Measurements from ENCODE around the gene SCNN1B. TPM values are rescaled to one million over a fixed set of nuclear protein-coding genes. Genes with fewer than 3 reads are reported as not detected.

The SCNN1B gene
- total RNA-seq, 1 experiment from 2014 or later: 2.5 TPM

DNA sequence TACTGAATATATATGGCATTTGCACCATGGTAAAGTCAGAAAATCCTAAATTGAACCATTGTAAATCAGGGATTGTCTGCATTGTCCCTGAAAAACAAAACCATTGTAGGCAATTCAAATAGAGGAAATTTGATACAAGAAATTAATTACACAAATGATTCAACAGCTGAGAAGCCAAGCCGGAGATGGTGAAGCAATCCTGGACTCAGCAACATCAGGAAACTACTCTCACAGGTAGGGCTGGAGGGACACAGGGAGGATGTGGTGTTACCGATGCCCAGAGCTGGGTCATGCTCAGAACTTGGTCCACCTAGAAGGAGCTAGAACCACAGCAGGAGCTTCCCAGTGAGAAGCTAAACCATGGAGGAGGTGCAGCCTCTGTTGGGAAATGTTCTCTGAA, 18.5 kb upstream of the SCNN1B start:
- H3K36me3 ChIP-seq (ENCODE audit: insufficient read depth, low read length, poor library complexity, severe bottlenecking): no peaks in the 10 kb centered on the region
- no peak for DNase-seq (ENCODE audit: low spot score)
- H3K27me3 ChIP-seq (replicated peaks; ENCODE audit: insufficient read depth, low read depth, low read length, poor library complexity): no peaks in the 10 kb centered on the region
- no peaks in the 10 kb centered on the region for H3K9me3 ChIP-seq (ENCODE audit: low read depth, low read length, poor library complexity, severe bottlenecking)
- no TSS peak for BruUV-seq (replicated peaks)
- H3K27ac ChIP-seq (ENCODE audit: low read depth, low read length, poor library complexity, severe bottlenecking): no peak overlapping the region
- no peak overlapping the region for H3K4me3 ChIP-seq (ENCODE audit: low read depth, low read length, poor library complexity, severe bottlenecking)
- ChIA-PET CTCF (no interaction called here), POLR2A (ENCODE audit: low non-redundant PET) (no interaction called here)
- intact Hi-C loops (cut with micrococcal nuclease; ENCODE audit: unreplicated experiment): no loop called here
- H3K4me1 ChIP-seq (ENCODE audit: insufficient read depth, low read length, poor library complexity, severe bottlenecking): peaks cover 13% of the 10 kb centered on the region
- TF ChIP-seq EZH2 (IDR thresholded peaks at IDR 0.05; ENCODE audit: borderline replicate concordance, low read depth, low read length, poor library complexity, severe bottlenecking): no peak
- TF ChIP-seq, protein P1, sequence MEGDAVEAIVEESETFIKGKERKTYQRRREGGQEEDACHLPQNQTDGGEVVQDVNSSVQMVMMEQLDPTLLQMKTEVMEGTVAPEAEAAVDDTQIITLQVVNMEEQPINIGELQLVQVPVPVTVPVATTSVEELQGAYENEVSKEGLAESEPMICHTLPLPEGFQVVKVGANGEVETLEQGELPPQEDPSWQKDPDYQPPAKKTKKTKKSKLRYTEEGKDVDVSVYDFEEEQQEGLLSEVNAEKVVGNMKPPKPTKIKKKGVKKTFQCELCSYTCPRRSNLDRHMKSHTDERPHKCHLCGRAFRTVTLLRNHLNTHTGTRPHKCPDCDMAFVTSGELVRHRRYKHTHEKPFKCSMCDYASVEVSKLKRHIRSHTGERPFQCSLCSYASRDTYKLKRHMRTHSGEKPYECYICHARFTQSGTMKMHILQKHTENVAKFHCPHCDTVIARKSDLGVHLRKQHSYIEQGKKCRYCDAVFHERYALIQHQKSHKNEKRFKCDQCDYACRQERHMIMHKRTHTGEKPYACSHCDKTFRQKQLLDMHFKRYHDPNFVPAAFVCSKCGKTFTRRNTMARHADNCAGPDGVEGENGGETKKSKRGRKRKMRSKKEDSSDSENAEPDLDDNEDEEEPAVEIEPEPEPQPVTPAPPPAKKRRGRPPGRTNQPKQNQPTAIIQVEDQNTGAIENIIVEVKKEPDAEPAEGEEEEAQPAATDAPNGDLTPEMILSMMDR (conservative IDR thresholded peaks at IDR 0.05; ENCODE audit: low read depth, low read length): no peak

DNA sequence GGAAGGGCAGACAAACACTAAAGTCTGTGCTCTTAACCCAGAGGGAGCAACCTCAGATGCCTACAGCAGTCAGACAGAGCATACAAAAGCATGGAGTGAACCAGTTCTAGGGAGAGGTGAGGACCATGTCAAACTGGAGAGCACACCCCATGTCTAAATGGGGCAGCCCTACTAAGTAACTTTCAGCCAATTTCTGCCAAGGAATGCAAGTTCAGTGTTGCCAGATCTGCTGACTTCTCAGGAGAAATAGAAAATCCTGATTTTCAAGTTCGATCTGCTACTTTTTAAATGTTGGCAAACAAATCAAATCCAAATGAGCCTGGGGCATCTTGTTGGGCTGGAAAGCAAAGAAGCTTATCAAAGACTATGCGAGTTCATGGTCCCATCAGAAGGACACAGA, 17.5 kb upstream of the SCNN1B start:
- no peak overlapping the region for H3K27ac ChIP-seq (ENCODE audit: low read depth, low read length, poor library complexity, severe bottlenecking)
- no TSS peak for BruUV-seq (replicated peaks)
- H3K9me3 ChIP-seq (ENCODE audit: low read depth, low read length, poor library complexity, severe bottlenecking): no peaks in the 10 kb centered on the region
- no peak for DNase-seq (ENCODE audit: low spot score)
- ChIA-PET POLR2A (ENCODE audit: low non-redundant PET) (no interaction called here), CTCF (no interaction called here)
- intact Hi-C loops (cut with micrococcal nuclease; ENCODE audit: unreplicated experiment): no loop called here
- TF ChIP-seq, protein P1 (conservative IDR thresholded peaks at IDR 0.05; ENCODE audit: low read depth, low read length): no peak
- no peak for TF ChIP-seq EZH2 (IDR thresholded peaks at IDR 0.05; ENCODE audit: borderline replicate concordance, low read depth, low read length, poor library complexity, severe bottlenecking)
- peaks cover 13% of the 10 kb centered on the region for H3K4me1 ChIP-seq (ENCODE audit: insufficient read depth, low read length, poor library complexity, severe bottlenecking)
- H3K36me3 ChIP-seq (ENCODE audit: insufficient read depth, low read length, poor library complexity, severe bottlenecking): no peaks in the 10 kb centered on the region
- no peaks in the 10 kb centered on the region for H3K27me3 ChIP-seq (replicated peaks; ENCODE audit: insufficient read depth, low read depth, low read length, poor library complexity)
- H3K4me3 ChIP-seq (ENCODE audit: low read depth, low read length, poor library complexity, severe bottlenecking): no peak overlapping the region

DNA sequence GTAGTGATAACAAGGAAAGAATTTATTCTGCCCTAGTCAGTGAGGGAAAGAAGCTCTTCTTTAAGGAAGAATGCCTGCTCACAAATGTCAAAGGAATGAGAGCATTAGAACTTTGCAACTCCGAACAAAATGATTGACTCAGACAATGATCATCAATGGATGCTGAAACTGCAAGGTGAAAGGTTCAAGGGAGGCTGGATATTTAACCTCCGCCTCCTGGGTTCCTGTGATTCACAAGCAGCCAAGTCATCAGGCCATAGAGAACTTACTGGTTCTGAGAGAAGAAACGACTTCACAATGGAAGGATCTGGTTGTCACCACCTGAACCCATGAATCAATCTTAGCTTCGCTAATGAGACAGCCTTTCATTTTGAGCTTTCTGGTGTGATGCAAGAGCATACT, 16.0 kb upstream of the SCNN1B start:
- no peak for DNase-seq (ENCODE audit: low spot score)
- H3K4me3 ChIP-seq (ENCODE audit: low read depth, low read length, poor library complexity, severe bottlenecking): no peak overlapping the region
- POLR2A ChIA-PET (ENCODE audit: low non-redundant PET): no interaction called here

More for the DNA sequence above, 16.0 kb upstream of the SCNN1B start:
- Histone ChIP-seq H3K36me3 (ENCODE audit: insufficient read depth, low read length, poor library complexity, severe bottlenecking) (no peaks in the 10 kb centered on the region), H3K27me3 (replicated peaks; ENCODE audit: insufficient read depth, low read depth, low read length, poor library complexity) (no peaks in the 10 kb centered on the region), H3K27ac (ENCODE audit: low read depth, low read length, poor library complexity, severe bottlenecking) (no peak overlapping the region), H3K9me3 (ENCODE audit: low read depth, low read length, poor library complexity, severe bottlenecking) (no peaks in the 10 kb centered on the region), H3K4me1 (ENCODE audit: insufficient read depth, low read length, poor library complexity, severe bottlenecking) (no peaks in the 10 kb centered on the region)
- no peak for TF ChIP-seq EZH2 (IDR thresholded peaks at IDR 0.05; ENCODE audit: borderline replicate concordance, low read depth, low read length, poor library complexity, severe bottlenecking)
- TF ChIP-seq, protein P1 (conservative IDR thresholded peaks at IDR 0.05; ENCODE audit: low read depth, low read length): no peak
- CTCF ChIA-PET: no interaction called here
- intact Hi-C loops (cut with micrococcal nuclease; ENCODE audit: unreplicated experiment): no loop called here
- no TSS peak for BruUV-seq (replicated peaks)
